Neural cell (in vitro differentiated cells): ENCODE results near the gene IGF2R.

ENCODE experiments used
- CTCF ChIP-seq: fragments of 450-650 bp; IDR thresholded peaks from 2 replicates; pipeline ENCODE4 v1.5.1; 2014; ENCODE audit warnings: antibody characterized with exemption, mild to moderate bottlenecking, moderate library complexity; ENCODE audit not compliant: poor library complexity, severe bottlenecking
- EZH2 ChIP-seq: fragments of 200-600, 300-800 bp; shearing (Covaris generic), sonication (generic); IDR thresholded peaks from 2 replicates; pipeline ENCODE4 v1.6.1; 2014; ENCODE audit warnings: antibody characterized with exemption, low read length, borderline replicate concordance, mild to moderate bottlenecking; ENCODE audit not compliant: insufficient read depth, poor library complexity, severe bottlenecking
- MXI1 ChIP-seq: fragments of 450-650 bp; conservative IDR thresholded peaks from 2 replicates; pipeline ENCODE4 v1.6.1; 2014; ENCODE audit warnings: antibody characterized with exemption, mild to moderate bottlenecking; ENCODE audit not compliant: poor library complexity, severe bottlenecking
- POLR2AphosphoS5 ChIP-seq: IDR thresholded peaks from 2 replicates; pipeline ENCODE4 v1.6.1; 2012
- RAD21 ChIP-seq: fragments of 450-650 bp; conservative IDR thresholded peaks from 2 replicates; pipeline ENCODE4 v1.6.1; 2014; ENCODE audit warnings: antibody characterized with exemption, mild to moderate bottlenecking, moderate library complexity
- TAF1 ChIP-seq: IDR thresholded peaks from 2 replicates; pipeline ENCODE4 v1.6.1; 2012; ENCODE audit warnings: low read depth

- TF ChIP-seq TAF1 = no peak
- TF ChIP-seq EZH2 = no peak
- TF ChIP-seq RAD21 = no peak
- no peak for TF ChIP-seq CTCF
- no peak for TF ChIP-seq POLR2AphosphoS5
- TF ChIP-seq MXI1 = no peak
Observed at GRCh38 chr6:160054913-160055312, 86.0 kb downstream of the IGF2R start.
